Liver (tissue), 9 donors: ENCODE measurements around the gene MAFF. TPM values are rescaled to one million over a fixed set of nuclear protein-coding genes. Genes with fewer than 3 reads are reported as not detected.
A peak's percentile ranks its signal among the peaks of the same experiment; 100 is the strongest.

Experiments
- DNase-seq: peaks from one replicate; pipeline ENCODE4 v3.0.0-alpha.2; 2017; ENCODE audit warnings: low spot score
- H3K27ac ChIP-seq, 2 donors: one replicate each; pipeline ENCODE4 v1.7.0; 2013; ENCODE audit warnings: inconsistent platforms in 2 of 2, low read length in 2 of 2, control low read depth in 1 of 2, low read depth in 1 of 2, mild to moderate bottlenecking in 1 of 2
- H3K27me3 ChIP-seq, 4 donors: one replicate each; pipeline versions ENCODE4 v1.6.1 to v1.7.0; 2013; ENCODE audit warnings: low read length in 3 of 4, inconsistent platforms in 1 of 4, mild to moderate bottlenecking in 1 of 4, moderate library complexity in 1 of 4; ENCODE audit not compliant: control insufficient read depth in 4 of 4, insufficient read depth in 4 of 4
- H3K36me3 ChIP-seq, 4 donors: one replicate each; pipeline versions ENCODE4 v1.6.1 to v1.7.0; 2013; ENCODE audit warnings: low read length in 3 of 4, mild to moderate bottlenecking in 3 of 4, low read depth in 1 of 4, moderate library complexity in 1 of 4; ENCODE audit not compliant: control insufficient read depth in 4 of 4, insufficient read depth in 3 of 4
- H3K4me1 ChIP-seq, 4 donors: one replicate each; pipeline versions ENCODE4 v1.6.1 to v1.7.0; 2013; ENCODE audit warnings: low read length in 3 of 4, mild to moderate bottlenecking in 3 of 4, moderate library complexity in 1 of 4; ENCODE audit not compliant: control insufficient read depth in 4 of 4, insufficient read depth in 4 of 4
- H3K4me3 ChIP-seq, 3 donors: one replicate each; pipeline versions ENCODE4 v1.6.1 to v1.7.0; 2013; ENCODE audit warnings: low read length in 3 of 3, control low read depth in 1 of 3, low read depth in 1 of 3, mild to moderate bottlenecking in 1 of 3
- H3K9ac ChIP-seq, 2 donors: one replicate each; pipeline ENCODE4 v1.7.0; 2013; ENCODE audit warnings: low read length in 2 of 2, mild to moderate bottlenecking in 2 of 2, moderate library complexity in 2 of 2, control low read depth in 1 of 2, low read depth in 1 of 2
- H3K9me3 ChIP-seq, 4 donors: one replicate each; pipeline versions ENCODE4 v1.6.1 to v1.7.0; 2013; ENCODE audit warnings: low read length in 3 of 4; ENCODE audit not compliant: control insufficient read depth in 4 of 4
- ATF3 ChIP-seq: IDR thresholded peaks from 2 replicates; pipeline ENCODE4 v1.6.1; 2016; ENCODE audit warnings: antibody characterized with exemption
- CTCF ChIP-seq: fragments of 150-350 bp; IDR thresholded peaks from 2 replicates; pipeline ENCODE4 v1.5.1; 2017; ENCODE audit warnings: improper control_type of control experiment, low read depth, low read length; ENCODE audit not compliant: missing input control
- EGR1 ChIP-seq, 2 donors: IDR thresholded peaks; 2 replicates each; pipeline ENCODE4 v1.6.1; 2016 to 2018; ENCODE audit warnings: antibody characterized with exemption in 2 of 2, low read depth in 2 of 2
- FOXA2 ChIP-seq: IDR thresholded peaks from 2 replicates; pipeline ENCODE4 v1.6.1; 2016; ENCODE audit warnings: antibody characterized with exemption
- GABPA ChIP-seq, 2 donors: IDR thresholded peaks in 1 of 2; conservative IDR thresholded peaks in 1 of 2; 2 replicates each; pipeline ENCODE4 v1.6.1; 2016; ENCODE audit warnings: antibody characterized with exemption in 2 of 2, mild to moderate bottlenecking in 1 of 2, moderate library complexity in 1 of 2
- HNF4A ChIP-seq, 2 donors: conservative IDR thresholded peaks; 2 replicates each; pipeline ENCODE4 v1.6.1; 2016; ENCODE audit warnings: antibody characterized with exemption in 2 of 2, mild to moderate bottlenecking in 2 of 2
- HNF4G ChIP-seq: IDR thresholded peaks from 2 replicates; pipeline ENCODE4 v1.6.1; 2016; ENCODE audit warnings: antibody characterized with exemption
- JUND ChIP-seq, 2 donors: IDR thresholded peaks; 2 replicates each; pipeline ENCODE4 v1.6.1; 2016; ENCODE audit warnings: antibody characterized with exemption in 2 of 2
- NR2F2 ChIP-seq: IDR thresholded peaks from 2 replicates; pipeline ENCODE4 v1.6.1; 2016; ENCODE audit warnings: antibody characterized with exemption
- REST ChIP-seq: IDR thresholded peaks from 2 replicates; pipeline ENCODE4 v1.6.1; 2016; ENCODE audit warnings: antibody characterized with exemption, mild to moderate bottlenecking
- RXRA ChIP-seq, 2 donors: IDR thresholded peaks; 2 replicates each; pipeline ENCODE4 v1.6.1; 2017 to 2018; ENCODE audit warnings: antibody characterized with exemption in 2 of 2, mild to moderate bottlenecking in 1 of 2
- SP1 ChIP-seq: IDR thresholded peaks from 2 replicates; pipeline ENCODE4 v1.6.1; 2018; ENCODE audit warnings: antibody characterized with exemption, mild to moderate bottlenecking
- YY1 ChIP-seq: IDR thresholded peaks from 2 replicates; pipeline ENCODE4 v1.6.1; 2016; ENCODE audit warnings: antibody characterized with exemption, mild to moderate bottlenecking
- WGBS: extraction: QIAGEN DNeasy Blood & Tissue Kit; methylation state at CpG from one replicate; pipeline ENCODE4 v1.1.7; 2013; 5-methylcytosine and 5-hydroxymethylcytosine counted together
- polyA plus RNA-seq, 2 donors: library from polyadenylated mRNA; stranded (reverse) in 1 of 2; unstranded in 1 of 2; fragments of 200-250 nt in 1 of 2; fragments of >200 nt in 1 of 2; fragmentation: Nextera tagmentation in 1 of 2; extraction: Ambion mirVana in 1 of 2; gene quantifications; one replicate each; pipeline versions ENCODE4 v1.2.1 to v1.2.3, GENCODE V29; 2013 to 2015
- total RNA-seq, 2 donors: library from RNA; depleted of rRNA; stranded (reverse); fragments of >200 nt; gene quantifications; one replicate each; pipeline ENCODE4 v1.2.3, GENCODE V29; 2014
- TF ChIP-seq, protein P1 (sequence below): IDR thresholded peaks from 2 replicates; pipeline ENCODE4 v1.6.1; 2016; ENCODE audit warnings: antibody characterized with exemption
- donor health status: healthy.
- donor health status: healthy.
- donor health status: healthy.
- donor health status: healthy.
- donor health status: healthy.

MAFF gene
- total and polyA plus RNA-seq, 4 donors: 1.4 to 3.3 (median 2.0) TPM

DNA sequence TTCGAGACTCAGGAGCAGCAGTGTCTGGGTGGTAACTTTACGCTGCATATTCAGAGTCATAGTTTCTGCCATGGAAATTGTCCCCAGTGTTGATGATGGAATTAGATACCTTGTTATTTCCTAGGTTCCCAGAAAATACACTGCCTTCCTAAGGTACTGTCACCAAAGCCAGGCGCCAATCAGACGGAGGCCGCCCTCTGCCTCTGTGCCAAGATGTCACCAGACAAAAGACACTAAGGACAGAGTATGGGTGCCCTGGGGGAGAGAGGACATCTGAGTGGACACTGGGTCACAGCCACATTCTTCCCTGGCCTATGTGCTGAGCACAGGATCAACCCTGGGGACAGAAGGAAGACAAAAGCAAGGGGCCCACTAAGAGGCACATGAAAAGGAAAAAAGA is 31.3 kb upstream of the MAFF start:
- Histone ChIP-seq H3K27me3 (no peaks in the 10 kb centered on the region), H3K9me3 (no peaks in the 10 kb centered on the region), H3K4me3 (no peak overlapping the region), H3K4me1 (peaks cover 8 to 16% (median 12%) of the 10 kb centered on the region in 4 donors), H3K27ac (no peak overlapping the region), H3K9ac (no peak overlapping the region), H3K36me3 (no peaks in the 10 kb centered on the region)
- TF ChIP-seq ATF3 (no peak), REST (no peak), FOXA2 (no peak), RXRA (IDR thresholded peaks at IDR 0.05) (no peak), CTCF (no peak), YY1 (no peak), SP1 (no peak), NR2F2 (no peak)
- TF ChIP-seq, protein P1, sequence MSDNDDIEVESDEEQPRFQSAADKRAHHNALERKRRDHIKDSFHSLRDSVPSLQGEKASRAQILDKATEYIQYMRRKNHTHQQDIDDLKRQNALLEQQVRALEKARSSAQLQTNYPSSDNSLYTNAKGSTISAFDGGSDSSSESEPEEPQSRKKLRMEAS: no peak
- WGBS: 97% methylated on average over 5 of the region's 5 CpGs
- DNase-seq: no peak

DNA sequence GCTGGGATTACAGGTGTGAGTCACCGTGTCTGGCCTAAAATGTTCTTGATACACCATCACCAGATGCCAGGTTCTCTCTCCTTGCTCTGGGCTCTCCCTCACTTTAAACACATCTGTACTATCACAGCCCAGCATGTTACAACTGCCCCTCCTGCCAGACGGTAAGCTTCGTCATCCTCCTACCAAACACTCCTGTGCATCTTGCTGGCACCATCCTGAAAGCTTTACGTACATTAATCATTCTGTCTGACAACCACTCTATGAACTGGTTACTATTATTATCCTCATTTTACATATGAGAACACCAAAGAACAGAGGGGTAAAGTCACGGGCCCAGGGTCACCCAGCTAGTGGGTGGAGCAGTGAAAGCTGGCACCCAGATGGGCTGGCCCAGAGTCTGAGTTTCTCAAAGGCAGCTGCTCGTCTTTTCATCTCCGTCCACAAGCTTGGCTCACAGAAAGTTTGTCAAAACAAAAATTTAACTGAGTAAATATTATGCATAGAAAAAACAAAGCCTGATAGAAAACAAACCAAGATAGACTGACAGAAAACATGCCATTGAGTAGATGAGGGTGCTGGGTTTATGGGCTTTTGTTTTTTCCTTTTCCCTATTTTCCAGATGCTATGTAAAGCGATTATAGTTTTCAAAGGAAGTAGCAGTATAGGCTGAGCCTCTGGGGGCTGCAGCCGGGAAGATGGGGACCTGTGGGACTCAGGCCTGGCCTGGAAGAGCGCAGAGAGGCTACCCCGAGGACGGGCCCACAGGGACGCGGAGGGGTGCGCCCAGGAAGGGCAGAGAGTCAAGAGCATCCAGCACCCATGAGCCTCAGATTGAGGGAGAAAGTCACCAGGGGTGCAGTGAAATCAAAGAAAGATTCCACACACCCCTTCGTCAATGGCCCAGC is 29.6 kb upstream of the MAFF start:
- DNase-seq: no peak
- Histone ChIP-seq H3K9me3 (no peaks in the 10 kb centered on the region), H3K4me3 (no peak overlapping the region), H3K4me1 (peaks cover 4 to 12% (median 7%) of the 10 kb centered on the region in 4 donors), H3K36me3 (peaks cover 0 to 1% (median 0%) of the 10 kb centered on the region in 4 donors), H3K27ac (peak overlapping the region; percentile 17 to 52), H3K27me3 (no peaks in the 10 kb centered on the region), H3K9ac (peak overlapping the region in 1 of 2 donors; percentile 17)
- WGBS: 77% methylated on average over 16 of the region's 16 CpGs
- TF ChIP-seq ATF3: no peak
- TF ChIP-seq JUND (IDR thresholded peaks at IDR 0.05): no peak
- no peak for TF ChIP-seq HNF4A (conservative IDR thresholded peaks at IDR 0.05)
- TF ChIP-seq, protein P1: no peak
- TF ChIP-seq SP1: no peak
- no peak for TF ChIP-seq GABPA (IDR thresholded peaks at IDR 0.05 in 1 of 2, conservative IDR thresholded peaks at IDR 0.05 in 1 of 2)
- TF ChIP-seq CTCF: no peak
- TF ChIP-seq RXRA (IDR thresholded peaks at IDR 0.05): no peak
- TF ChIP-seq YY1: no peak
- TF ChIP-seq EGR1 (IDR thresholded peaks at IDR 0.05; ENCODE audit: low read depth in 2 of 2): no peak
- TF ChIP-seq REST: no peak
- no peak for TF ChIP-seq NR2F2
- no peak for TF ChIP-seq FOXA2
- TF ChIP-seq HNF4G: no peak
